NCI-H345 treated with DMSO at 0.1 percent for 48 hours (cell line): Measurements from ENCODE around the gene SH2D5.
"Not testable (repeated sequence)": the region's sequence is repeated elsewhere in the genome, so short reads cannot be mapped to it uniquely, and the experiment has no call there.

Experiments used
- DNase-seq: peaks from one replicate; lab custom pipeline; 2025; ENCODE audit not compliant: unreplicated experiment; lab: John Stamatoyannopoulos, UW

The SH2D5 gene

GRCh38 chr1:20728371-20729154 lies 3.9 kb downstream of the SH2D5 start:
- no peak for DNase-seq

GRCh38 chr1:20727746-20728316 lies 4.7 kb downstream of the SH2D5 start:
- DNase-seq: peak; percentile 30

GRCh38 chr1:20726932-20727745 lies 5.4 kb downstream of the SH2D5 start:
- DNase-seq: no peak

GRCh38 chr1:20726118-20726911 lies 6.2 kb downstream of the SH2D5 start:
- peak; percentile 98 for DNase-seq

GRCh38 chr1:20725189-20726117 lies 7.0 kb downstream of the SH2D5 start:
- peak; percentile 98 for DNase-seq

- DNase-seq: no peak
These were observed 7.9 kb downstream of the SH2D5 start for GRCh38 chr1:20724364-20725188.

- no peak for DNase-seq
These were observed 8.8 kb downstream of the SH2D5 start for GRCh38 chr1:20723537-20724363.

GRCh38 chr1:20723159-20723536 lies 9.4 kb downstream of the SH2D5 start:
- DNase-seq: no peak

- no peak for DNase-seq
These were observed 11.1 kb downstream of the SH2D5 start for GRCh38 chr1:20721117-20722061.

GRCh38 chr1:20720631-20721091 lies 11.8 kb downstream of the SH2D5 start:
- no peak for DNase-seq

GRCh38 chr1:20719871-20720620 lies 12.5 kb downstream of the SH2D5 start:
- DNase-seq: no peak

- DNase-seq: no peak
These were observed 13.2 kb downstream of the SH2D5 start for GRCh38 chr1:20719261-20719660.

GRCh38 chr1:20718343-20718882 lies 14.1 kb downstream of the SH2D5 start:
- not testable (repeated sequence) for DNase-seq

GRCh38 chr1:20717452-20718342 lies 14.8 kb downstream of the SH2D5 start, which contains the start of gene KIF17:
KIF17 (minus strand) TSS chr1:20718007; CDS start chr1:20717706, 301 bp downstream.
- peak; percentile 29 for DNase-seq

- DNase-seq: no peak
These were observed 16.3 kb downstream of the SH2D5 start for GRCh38 chr1:20716232-20716631.
